Stimulated activated CD4-positive, alpha-beta T cell treated with anti-CD3 and anti-CD28 coated beads, Interleukin-1b, Interleukin-23, amount 100 ng/mL, for 4 hours (primary cell): ENCODE data around the gene MYL1.

Experiments
- DNase-seq, 2 donors: peaks; one replicate each; pipeline ENCODE4 v3.0.0-alpha.2; 2020; ENCODE audit warnings: low read depth in 2 of 2

The MYL1 gene

GRCh38 chr2:210315015-210315788 lies at the start of gene MYL1:
MYL1 (minus strand) TSS chr2:210315174; CDS start chr2:210315042, 132 bp downstream.
- no peak for DNase-seq

GRCh38 chr2:210363876-210364275 lies 48.9 kb upstream of the MYL1 start:
- DNase-seq: no peak

GRCh38 chr2:210363261-210363660 lies 48.3 kb upstream of the MYL1 start:
- no peak for DNase-seq

- no peak for DNase-seq
These were observed 45.4 kb upstream of the MYL1 start for GRCh38 chr2:210360412-210360811.

- DNase-seq: no peak
These were observed 42.0 kb upstream of the MYL1 start for GRCh38 chr2:210356944-210357343.

GRCh38 chr2:210337159-210337558 lies 22.2 kb upstream of the MYL1 start:
- no peak for DNase-seq

GRCh38 chr2:210324906-210325305 lies 9.9 kb upstream of the MYL1 start:
- DNase-seq: no peak

GRCh38 chr2:210324458-210324857 lies 9.5 kb upstream of the MYL1 start:
- no peak for DNase-seq

GRCh38 chr2:210323003-210323402 lies 8.0 kb upstream of the MYL1 start:
- no peak for DNase-seq

- DNase-seq: no peak
These were observed 3.9 kb upstream of the MYL1 start for GRCh38 chr2:210318891-210319290.

GRCh38 chr2:210318486-210318885 lies 3.5 kb upstream of the MYL1 start:
- no peak for DNase-seq

GRCh38 chr2:210310550-210310949 lies 4.4 kb downstream of the MYL1 start:
- DNase-seq: no peak

- no peak for DNase-seq
These were observed 5.3 kb downstream of the MYL1 start for GRCh38 chr2:210309548-210310233.

GRCh38 chr2:210303498-210303897 lies 11.5 kb downstream of the MYL1 start:
- no peak for DNase-seq

- DNase-seq: no peak
These were observed 12.6 kb downstream of the MYL1 start for GRCh38 chr2:210302326-210302725.

GRCh38 chr2:210299866-210300373 lies 15.1 kb downstream of the MYL1 start:
- DNase-seq: no peak

- no peak for DNase-seq
These were observed 26.6 kb downstream of the MYL1 start for GRCh38 chr2:210288408-210288807.

- no peak for DNase-seq
These were observed 27.7 kb downstream of the MYL1 start for GRCh38 chr2:210287301-210287700.

- no peak for DNase-seq
These were observed 28.8 kb downstream of the MYL1 start for GRCh38 chr2:210286123-210286680.

GRCh38 chr2:210277133-210277532 lies 37.8 kb downstream of the MYL1 start:
- no peak for DNase-seq

GRCh38 chr2:210271300-210271699 lies 43.7 kb downstream of the MYL1 start:
- no peak for DNase-seq

- no peak for DNase-seq
These were observed 45.8 kb downstream of the MYL1 start for GRCh38 chr2:210269148-210269547.

- DNase-seq: no peak
These were observed 46.7 kb downstream of the MYL1 start for GRCh38 chr2:210268281-210268680.
